Measurements from ENCODE around the gene ZNF253. TPM values are rescaled to one million over a fixed set of nuclear protein-coding genes. Genes with fewer than 3 reads are reported as not detected.
"Not testable (repeated sequence)": the region's sequence is repeated elsewhere in the genome, so short reads cannot be mapped to it uniquely, and the experiment has no call there.

ZNF253 gene
- total RNA-seq, 5 donors from 2014 or later (not counting 1 experiment from before 2014, with no cell fraction given): 8.4 to 27.9 (median 21.8) TPM

DNA sequence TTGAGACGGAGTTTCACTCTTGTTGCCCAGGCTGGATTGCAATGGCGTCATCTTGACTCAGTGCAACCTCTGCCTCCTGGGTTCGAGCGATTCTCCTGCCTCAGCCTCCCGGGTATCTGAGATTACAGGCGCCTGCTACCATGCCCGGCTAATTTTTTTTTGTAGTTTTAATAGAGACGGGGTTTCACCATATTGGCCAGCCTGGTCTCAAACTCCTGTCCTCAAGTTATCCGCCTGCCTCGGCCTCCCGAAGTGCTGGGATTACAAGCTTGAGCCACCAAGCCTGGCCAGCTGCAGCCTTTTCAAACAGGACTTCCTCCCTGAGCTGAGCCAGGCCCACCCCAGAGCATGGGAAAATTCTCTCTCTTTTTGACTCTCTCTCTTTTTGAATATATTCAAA lies 43.7 kb upstream of the ZNF253 start:
- 28% methylated on average over 5 of the region's 11 CpGs for WGBS (ENCODE audit: insufficient coverage)
- DNase-seq: peak in 4 of 35 experiments; percentile 10 to 31 (median 12)
- H3K4me1 ChIP-seq (ENCODE audit: control insufficient read depth in 1 of 2, extremely low read depth in 1 of 2, insufficient read depth in 2 of 2, low read length in 2 of 2): peaks cover 0 to 37% of the 10 kb centered on the region in 2 experiments

DNA sequence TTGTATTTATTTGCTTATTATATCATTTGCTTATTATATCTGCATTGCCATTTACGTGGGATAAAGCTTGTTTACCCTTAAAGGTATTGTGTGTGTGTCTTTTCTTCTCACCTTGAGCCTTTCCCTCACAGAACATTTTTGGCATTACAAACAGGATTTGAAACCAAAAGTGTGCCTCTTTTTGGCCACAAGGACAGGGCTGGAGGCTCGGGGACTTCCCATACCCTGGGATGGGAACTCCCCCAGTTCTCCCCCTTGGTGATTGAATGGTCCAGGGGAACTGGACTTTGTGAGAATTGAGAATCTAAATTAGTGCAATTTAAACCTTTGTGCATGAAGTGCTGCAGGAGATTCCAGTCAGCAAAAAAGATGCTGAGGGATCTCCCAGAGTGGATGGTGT lies 41.8 kb upstream of the ZNF253 start:
- Mint-ChIP-seq H3K27ac (no peak overlapping the region), H3K4me3 (no peak overlapping the region), H3K27me3 (no peaks in the 10 kb centered on the region), H3K4me1 (peaks cover 21 to 27% (median 24%) of the 10 kb centered on the region in 3 donors), H3K36me3 (peaks cover 51% of the 10 kb centered on the region), H3K9me3 (peaks cover 4 to 35% (median 26%) of the 10 kb centered on the region in 3 donors)
- ChIA-PET CTCF (no interaction called here), POLR2A (no interaction called here)
- Histone ChIP-seq H3K4me3 (ENCODE audit: control insufficient read depth in 1 of 2, extremely low read depth in 1 of 2, low read length in 1 of 2) (no peak overlapping the region), H3K9me3 (no peaks in the 10 kb centered on the region), H3K27me3 (replicated peaks in 1 of 2; ENCODE audit: control insufficient read depth in 2 of 2, extremely low read depth in 1 of 2, insufficient read depth in 2 of 2, low read length in 1 of 2) (no peaks in the 10 kb centered on the region), H3K27ac (ENCODE audit: low read length) (no peak overlapping the region), H3K36me3 (ENCODE audit: control insufficient read depth in 2 of 2, extremely low read depth in 1 of 2, insufficient read depth in 1 of 2, low read length in 1 of 2) (peaks cover 0 to 8% of the 10 kb centered on the region in 2 donors), H3K4me1 (ENCODE audit: control insufficient read depth in 1 of 2, extremely low read depth in 1 of 2, insufficient read depth in 2 of 2, low read length in 2 of 2) (peaks cover 0 to 23% of the 10 kb centered on the region in 2 experiments)
- DNase-seq: no peak
- WGBS (ENCODE audit: insufficient coverage): no CpG with 5 or more reads among the region's 2 CpGs
- no peak for ATAC-seq (replicated peaks in 1 of 4)

More for the DNA sequence above, 43.7 kb upstream of the ZNF253 start:
- peak overlapping the region; percentile 90 for H3K27ac ChIP-seq (ENCODE audit: low read length)
- H3K27ac Mint-ChIP-seq: peak overlapping the region; percentile 89 to 99
- H3K4me3 ChIP-seq (ENCODE audit: control insufficient read depth in 1 of 2, extremely low read depth in 1 of 2, low read length in 1 of 2): peak overlapping the region; percentile 81 to 89
- CTCF ChIA-PET: interaction anchor here (0.6 to 1.9 kb wide), 7 partner anchors 28 to 333 kb away, joined by 3 to 11 read pairs (median 4); partner anchors contain the start of gene ZNF14 (in 1 of the 2)
- peaks cover 0 to 17% (median 12%) of the 10 kb centered on the region in 3 donors for H3K9me3 Mint-ChIP-seq
- H3K4me1 Mint-ChIP-seq: peaks cover 39 to 43% (median 39%) of the 10 kb centered on the region in 3 donors
- H3K36me3 Mint-ChIP-seq: peaks cover 49% of the 10 kb centered on the region
- peaks cover 0 to 11% of the 10 kb centered on the region in 2 donors for H3K36me3 ChIP-seq (ENCODE audit: control insufficient read depth in 2 of 2, extremely low read depth in 1 of 2, insufficient read depth in 1 of 2, low read length in 1 of 2)
- H3K27me3 Mint-ChIP-seq; H3K9me3 ChIP-seq; ATAC-seq (replicated peaks in 1 of 4); H3K27me3 ChIP-seq (replicated peaks in 1 of 2; ENCODE audit: control insufficient read depth in 2 of 2, extremely low read depth in 1 of 2, insufficient read depth in 2 of 2, low read length in 1 of 2): not testable (repeated sequence)
- peak overlapping the region; percentile 99 for H3K4me3 Mint-ChIP-seq
- POLR2A ChIA-PET: interaction anchor here (0.6 to 2.7 kb wide), 13 partner anchors 13 to 1260 kb away, joined by 3 to 27 read pairs (median 4); partner anchors contain the start of genes ZNF253 (in 2 of the 2), COPE (in 1 of the 2), DDX49 (in 1 of the 2) and ZNF14 (in 1 of the 2)

DNA sequence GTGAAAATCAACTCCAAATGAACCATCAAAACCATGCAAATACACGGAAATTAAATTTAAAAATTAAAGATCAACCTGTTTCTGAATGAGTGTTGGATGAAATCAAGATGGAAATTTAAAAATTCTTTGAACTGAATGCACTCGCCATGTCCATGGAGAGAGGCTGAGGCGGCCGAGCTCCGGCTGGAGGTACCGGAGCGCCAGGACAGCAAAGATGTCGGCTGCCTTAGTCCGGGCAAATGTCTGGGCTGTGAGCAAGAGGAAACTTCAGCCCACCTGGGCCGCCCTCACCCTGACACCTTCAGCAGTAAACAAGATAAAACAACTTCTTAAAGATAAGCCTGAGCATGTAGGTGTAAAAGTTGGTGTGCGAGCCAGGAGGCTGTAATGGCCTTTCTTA lies 38.8 kb upstream of the ZNF253 start:
- ChIA-PET CTCF (no interaction called here), POLR2A (no interaction called here)
- no peaks in the 10 kb centered on the region for H3K27me3 Mint-ChIP-seq
- ATAC-seq (replicated peaks in 1 of 4) (no peak), DNase-seq (no peak)
- peaks cover 11 to 54% (median 43%) of the 10 kb centered on the region in 3 donors for H3K9me3 Mint-ChIP-seq
- peaks cover 0 to 2% (median 1%) of the 10 kb centered on the region in 3 donors for H3K4me1 Mint-ChIP-seq
- no peak overlapping the region for H3K4me3 ChIP-seq (ENCODE audit: control insufficient read depth in 1 of 2, extremely low read depth in 1 of 2, low read length in 1 of 2)
- H3K27ac Mint-ChIP-seq: no peak overlapping the region
- 100% methylated on average over 7 of the region's 11 CpGs for WGBS (ENCODE audit: insufficient coverage)
- no peak overlapping the region for H3K4me3 Mint-ChIP-seq
- peaks cover 47% of the 10 kb centered on the region for H3K36me3 Mint-ChIP-seq
- no peaks in the 10 kb centered on the region for H3K9me3 ChIP-seq
- no peak overlapping the region for H3K27ac ChIP-seq (ENCODE audit: low read length)
- peaks cover 0 to 8% of the 10 kb centered on the region in 2 experiments for H3K27me3 ChIP-seq (replicated peaks in 1 of 2; ENCODE audit: control insufficient read depth in 2 of 2, extremely low read depth in 1 of 2, insufficient read depth in 2 of 2, low read length in 1 of 2)
- peaks cover 0 to 4% of the 10 kb centered on the region in 2 experiments for H3K4me1 ChIP-seq (ENCODE audit: control insufficient read depth in 1 of 2, extremely low read depth in 1 of 2, insufficient read depth in 2 of 2, low read length in 2 of 2)
- H3K36me3 ChIP-seq (ENCODE audit: control insufficient read depth in 2 of 2, extremely low read depth in 1 of 2, insufficient read depth in 1 of 2, low read length in 1 of 2): no peaks in the 10 kb centered on the region

DNA sequence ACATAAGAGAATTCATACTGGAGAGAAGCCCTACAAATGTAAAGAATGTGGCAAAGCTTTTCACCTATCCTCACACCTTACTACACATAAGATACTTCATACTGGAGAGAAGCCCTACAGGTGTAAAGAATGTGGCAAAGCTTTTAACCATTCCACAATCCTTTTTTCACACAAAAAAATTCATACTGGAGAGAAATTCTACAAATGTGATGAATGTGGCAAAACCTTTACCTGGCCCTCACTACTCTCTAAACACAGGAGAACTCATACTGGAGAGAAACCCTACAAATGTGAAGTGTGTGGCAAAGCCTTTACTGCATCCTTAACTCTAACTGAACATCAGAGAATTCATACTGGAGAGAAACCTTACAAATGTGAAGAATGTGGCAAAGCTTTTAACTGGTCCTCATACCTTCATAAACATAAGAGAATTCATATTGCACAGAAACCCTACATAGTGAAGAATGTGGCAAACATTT lies 30.1 kb upstream of the ZNF253 start:
- ChIA-PET CTCF (no interaction called here), POLR2A (no interaction called here)
- DNase-seq: no peak
- Histone ChIP-seq H3K9me3 (peaks cover 18% of the 10 kb centered on the region), H3K27me3 (replicated peaks in 1 of 2; ENCODE audit: control insufficient read depth in 2 of 2, extremely low read depth in 1 of 2, insufficient read depth in 2 of 2, low read length in 1 of 2) (peaks cover 0 to 12% of the 10 kb centered on the region in 2 experiments), H3K27ac (ENCODE audit: low read length) (no peak overlapping the region), H3K36me3 (ENCODE audit: control insufficient read depth in 2 of 2, extremely low read depth in 1 of 2, insufficient read depth in 1 of 2, low read length in 1 of 2) (no peaks in the 10 kb centered on the region), H3K4me1 (ENCODE audit: control insufficient read depth in 1 of 2, extremely low read depth in 1 of 2, insufficient read depth in 2 of 2, low read length in 2 of 2) (no peaks in the 10 kb centered on the region), H3K4me3 (ENCODE audit: control insufficient read depth in 1 of 2, extremely low read depth in 1 of 2, low read length in 1 of 2) (no peak overlapping the region)
- H3K27me3 Mint-ChIP-seq: no peaks in the 10 kb centered on the region
- no peak for ATAC-seq (replicated peaks in 1 of 4)
- H3K36me3 Mint-ChIP-seq: peaks cover 20% of the 10 kb centered on the region
- no peak overlapping the region for H3K4me3 Mint-ChIP-seq
- H3K4me1 Mint-ChIP-seq: no peaks in the 10 kb centered on the region
- H3K9me3 Mint-ChIP-seq: peaks cover 5 to 34% (median 29%) of the 10 kb centered on the region in 3 donors
- no peak overlapping the region for H3K27ac Mint-ChIP-seq

DNA sequence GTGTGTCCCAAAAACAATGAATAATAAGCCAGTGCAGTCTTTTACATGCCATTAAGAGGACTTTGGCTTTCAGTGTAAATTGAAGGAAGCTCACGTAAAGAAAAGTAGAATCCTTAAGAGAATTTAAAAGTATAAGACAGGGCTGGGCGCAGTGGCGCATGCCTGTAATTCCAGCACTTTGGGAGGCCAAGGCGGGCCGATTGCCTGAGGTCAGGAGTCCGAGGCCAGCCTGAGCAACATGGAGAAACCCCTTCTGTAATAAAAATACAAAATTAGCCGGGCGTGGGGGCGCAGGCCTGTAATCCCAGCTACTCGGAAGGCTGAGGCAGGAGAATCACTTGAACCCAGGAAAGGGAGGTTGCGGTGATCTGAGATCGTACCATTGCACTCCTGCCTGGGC lies 17.9 kb upstream of the ZNF253 start:
- H3K9me3 ChIP-seq: no peaks in the 10 kb centered on the region

DNA sequence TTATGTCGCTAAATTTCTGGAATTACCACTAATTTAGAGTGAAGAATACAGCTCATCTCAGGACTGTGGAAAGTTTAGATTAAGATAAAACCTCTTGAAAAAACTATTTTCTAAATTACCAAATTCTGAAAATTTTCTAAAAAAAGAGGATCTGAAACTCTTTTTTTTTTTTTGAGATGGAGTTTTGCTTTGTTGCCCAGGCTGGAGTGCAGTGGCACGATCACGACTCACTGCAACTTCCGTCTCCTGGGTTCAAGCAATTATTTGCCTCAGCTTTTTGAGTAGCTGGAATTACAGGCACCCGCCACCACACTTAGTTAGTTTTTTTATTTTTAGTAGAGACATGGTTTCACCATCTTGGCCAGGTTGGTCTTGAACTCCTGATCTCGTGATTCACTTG lies 16.6 kb upstream of the ZNF253 start:
- no peaks in the 10 kb centered on the region for H3K4me1 ChIP-seq (ENCODE audit: control insufficient read depth in 1 of 2, extremely low read depth in 1 of 2, insufficient read depth in 2 of 2, low read length in 2 of 2)
- no peaks in the 10 kb centered on the region for H3K9me3 ChIP-seq
- no peak overlapping the region for H3K27ac ChIP-seq (ENCODE audit: low read length)
- no peaks in the 10 kb centered on the region for H3K4me1 Mint-ChIP-seq
- H3K27me3 Mint-ChIP-seq: no peaks in the 10 kb centered on the region
- ChIA-PET POLR2A (no interaction called here), CTCF (no interaction called here)
- H3K9me3 Mint-ChIP-seq: no peaks in the 10 kb centered on the region
- ATAC-seq (replicated peaks in 1 of 4): no peak
- no peaks in the 10 kb centered on the region for H3K36me3 Mint-ChIP-seq
- H3K36me3 ChIP-seq (ENCODE audit: control insufficient read depth in 2 of 2, extremely low read depth in 1 of 2, insufficient read depth in 1 of 2, low read length in 1 of 2): no peaks in the 10 kb centered on the region
- no peak overlapping the region for H3K27ac Mint-ChIP-seq
- DNase-seq: no peak
- WGBS (ENCODE audit: insufficient coverage): no CpG with 5 or more reads among the region's 6 CpGs
- no peak overlapping the region for H3K4me3 ChIP-seq (ENCODE audit: control insufficient read depth in 1 of 2, extremely low read depth in 1 of 2, low read length in 1 of 2)
- H3K27me3 ChIP-seq (replicated peaks in 1 of 2; ENCODE audit: control insufficient read depth in 2 of 2, extremely low read depth in 1 of 2, insufficient read depth in 2 of 2, low read length in 1 of 2): no peaks in the 10 kb centered on the region
- H3K4me3 Mint-ChIP-seq: no peak overlapping the region

More for the DNA sequence above, 17.9 kb upstream of the ZNF253 start:
- Mint-ChIP-seq H3K27me3 (no peaks in the 10 kb centered on the region), H3K4me1 (no peaks in the 10 kb centered on the region), H3K36me3 (peaks cover 3% of the 10 kb centered on the region), H3K9me3 (no peaks in the 10 kb centered on the region), H3K4me3 (no peak overlapping the region), H3K27ac (no peak overlapping the region)
- Histone ChIP-seq H3K4me1 (ENCODE audit: control insufficient read depth in 1 of 2, extremely low read depth in 1 of 2, insufficient read depth in 2 of 2, low read length in 2 of 2) (no peaks in the 10 kb centered on the region), H3K36me3 (ENCODE audit: control insufficient read depth in 2 of 2, extremely low read depth in 1 of 2, insufficient read depth in 1 of 2, low read length in 1 of 2) (no peaks in the 10 kb centered on the region), H3K4me3 (ENCODE audit: control insufficient read depth in 1 of 2, extremely low read depth in 1 of 2, low read length in 1 of 2) (no peak overlapping the region), H3K27me3 (replicated peaks in 1 of 2; ENCODE audit: control insufficient read depth in 2 of 2, extremely low read depth in 1 of 2, insufficient read depth in 2 of 2, low read length in 1 of 2) (no peaks in the 10 kb centered on the region), H3K27ac (ENCODE audit: low read length) (no peak overlapping the region)
- DNase-seq: no peak
- CTCF ChIA-PET: no interaction called here
- 96% methylated on average over 8 of the region's 12 CpGs for WGBS (ENCODE audit: insufficient coverage)
- no peak for ATAC-seq (replicated peaks in 1 of 4)
- POLR2A ChIA-PET: no interaction called here

Data from T-cell (primary cell).